Stimulated activated CD4-positive, alpha-beta T cell treated with anti-CD3 and anti-CD28 coated beads, Interleukin-1b, Interleukin-23, amount 100 ng/mL, for 48 hours (primary cell): ENCODE data around the gene HS1BP3.

Experiments used
- DNase-seq: peaks from one replicate; pipeline ENCODE4 v3.0.0-alpha.2; 2020

The HS1BP3 gene

GRCh38 chr2:20596973-20597859 is 53.7 kb downstream of the HS1BP3 start:
- DNase-seq: no peak

DNA sequence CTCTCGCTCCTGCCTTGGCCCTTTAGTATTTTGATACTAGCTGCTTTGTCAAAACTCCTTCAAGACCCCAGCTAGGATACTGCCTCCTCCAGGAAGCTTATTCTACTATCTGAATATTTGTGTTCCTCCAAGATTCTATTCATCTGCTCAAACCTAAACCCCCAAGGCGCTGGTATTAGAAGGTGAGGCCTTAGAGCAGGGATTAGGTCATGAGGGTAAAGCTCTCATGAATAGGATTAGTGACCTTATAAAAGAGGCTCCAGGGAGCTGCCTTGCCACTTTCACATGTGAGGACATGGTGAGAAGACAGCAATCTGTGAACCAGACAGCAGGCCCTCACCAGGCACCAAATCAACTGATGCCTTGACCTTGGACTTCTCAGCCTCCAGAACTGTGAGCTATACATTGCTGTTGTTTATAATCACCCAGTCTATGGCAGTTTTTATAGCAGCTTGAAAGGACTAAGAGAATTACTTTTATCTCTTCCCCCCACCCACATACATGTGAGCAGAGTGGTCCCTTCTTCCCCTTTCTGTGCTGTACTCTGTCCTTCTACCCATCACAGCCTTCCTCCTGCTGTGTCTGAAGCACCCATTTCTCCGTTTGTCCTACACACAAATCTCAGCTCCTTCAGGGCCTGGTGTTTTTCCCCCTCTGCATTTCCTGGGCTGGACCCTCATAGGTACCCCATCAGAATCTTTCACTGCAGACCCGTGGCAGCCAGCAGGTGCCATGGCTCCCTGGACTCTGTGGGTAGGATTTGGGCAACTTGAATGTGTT is 54.5 kb downstream of the HS1BP3 start:
- DNase-seq: no peak

DNA sequence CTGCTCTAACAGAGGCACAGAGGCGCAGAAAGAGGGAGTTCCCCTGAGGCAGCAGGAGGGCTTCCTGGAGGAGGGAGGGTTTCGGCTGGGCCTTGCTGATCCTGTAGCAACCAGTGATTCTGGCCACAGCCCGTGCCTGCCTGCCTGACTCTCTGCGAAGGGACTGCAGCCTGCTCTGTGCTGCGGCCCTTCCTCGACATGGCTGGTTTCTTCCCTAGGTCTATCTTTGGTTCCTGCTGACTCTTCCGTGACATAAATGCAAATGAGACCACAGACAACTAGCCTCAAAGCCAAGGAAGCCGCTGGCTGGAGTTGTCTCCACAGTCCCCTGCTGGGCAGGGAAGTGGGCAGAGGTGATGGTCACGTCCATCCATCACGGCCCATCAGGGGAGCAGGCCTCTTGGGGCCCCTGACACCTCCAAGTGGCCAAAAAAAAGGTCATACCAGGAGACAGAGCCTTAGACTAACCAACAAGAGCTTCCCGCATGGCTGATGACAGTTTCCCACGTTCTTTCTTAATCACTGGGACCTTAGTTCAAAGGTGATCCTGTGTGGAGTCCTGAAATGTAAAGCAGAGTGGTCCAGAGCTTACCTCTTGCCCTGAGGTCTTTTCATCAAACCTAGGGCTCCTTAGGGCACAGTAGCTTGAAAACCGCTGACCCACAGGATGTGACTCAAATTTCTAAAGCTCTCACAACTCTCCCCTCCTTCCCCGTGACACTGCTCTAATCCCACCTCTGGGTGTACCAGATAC is 55.3 kb downstream of the HS1BP3 start:
- DNase-seq: no peak

DNA sequence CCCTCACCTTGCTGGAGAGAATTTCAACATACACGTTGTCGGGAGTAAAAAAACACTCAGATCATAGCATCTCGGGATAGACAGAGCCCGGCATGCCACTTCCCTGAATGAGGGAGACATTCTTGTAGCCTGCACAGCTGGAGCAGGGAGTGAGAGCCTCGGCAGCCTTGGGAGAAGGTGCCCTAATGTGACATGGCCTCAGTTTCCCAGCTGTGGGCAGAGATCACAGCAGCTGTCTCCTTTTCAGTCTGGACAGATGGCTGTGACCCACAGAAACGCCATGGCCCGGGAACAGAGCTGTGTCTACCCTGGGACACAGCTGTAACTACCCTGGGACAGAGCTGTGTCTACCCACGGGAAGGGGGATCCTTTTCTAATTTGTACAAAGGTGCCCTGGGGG is 55.9 kb downstream of the HS1BP3 start:
- DNase-seq: no peak

GRCh38 chr2:20594048-20594750 is 56.7 kb downstream of the HS1BP3 start:
- DNase-seq: no peak

DNA sequence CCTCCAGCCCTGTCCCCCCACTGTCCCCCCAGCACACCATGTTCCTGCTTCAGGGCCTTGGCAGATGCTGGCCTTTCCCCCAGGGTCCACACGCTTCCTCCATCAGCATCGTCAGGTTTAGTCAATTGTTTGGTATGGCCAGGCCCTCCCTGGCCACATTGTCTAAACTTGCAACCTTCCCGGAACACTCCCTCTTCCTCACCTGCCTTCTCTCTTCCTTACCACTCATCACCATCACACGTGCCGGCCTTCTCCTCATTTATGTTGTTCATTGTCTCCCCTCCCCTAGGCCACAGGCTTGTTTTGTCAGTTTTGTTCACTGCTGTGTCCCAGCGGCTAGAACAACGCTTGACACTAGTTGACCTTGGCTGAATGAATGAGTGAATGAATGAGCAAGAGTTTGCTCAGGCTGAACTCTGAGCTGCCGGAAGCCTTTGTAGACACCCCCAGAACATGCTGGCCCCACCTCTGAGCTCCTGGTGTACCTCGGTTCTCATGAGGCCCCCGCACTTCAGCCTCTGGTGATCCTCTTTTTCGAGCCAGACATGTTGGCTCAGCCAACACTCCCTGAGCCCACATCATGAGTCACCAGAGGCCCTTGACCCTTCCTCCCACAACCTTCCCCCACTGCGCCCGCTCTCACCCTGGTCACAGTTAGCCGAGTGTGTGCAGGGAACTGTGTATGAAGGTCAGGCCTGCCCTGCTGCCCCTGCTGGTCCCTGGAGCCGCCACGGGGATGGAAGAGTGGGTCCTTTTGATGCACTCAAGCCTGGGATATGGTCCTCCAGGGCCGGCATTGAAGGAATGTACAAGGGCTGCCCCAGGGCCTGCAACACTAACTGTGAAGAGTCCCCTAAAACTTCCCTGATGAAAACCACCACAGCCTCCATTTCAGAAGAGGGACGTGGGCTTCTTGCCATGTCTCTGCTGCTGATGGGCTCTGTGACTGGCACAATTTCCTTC is 57.5 kb downstream of the HS1BP3 start:
- no peak for DNase-seq

- no peak for DNase-seq
Measured at GRCh38 chr2:20592106-20593071, 58.5 kb downstream of the HS1BP3 start.

DNA sequence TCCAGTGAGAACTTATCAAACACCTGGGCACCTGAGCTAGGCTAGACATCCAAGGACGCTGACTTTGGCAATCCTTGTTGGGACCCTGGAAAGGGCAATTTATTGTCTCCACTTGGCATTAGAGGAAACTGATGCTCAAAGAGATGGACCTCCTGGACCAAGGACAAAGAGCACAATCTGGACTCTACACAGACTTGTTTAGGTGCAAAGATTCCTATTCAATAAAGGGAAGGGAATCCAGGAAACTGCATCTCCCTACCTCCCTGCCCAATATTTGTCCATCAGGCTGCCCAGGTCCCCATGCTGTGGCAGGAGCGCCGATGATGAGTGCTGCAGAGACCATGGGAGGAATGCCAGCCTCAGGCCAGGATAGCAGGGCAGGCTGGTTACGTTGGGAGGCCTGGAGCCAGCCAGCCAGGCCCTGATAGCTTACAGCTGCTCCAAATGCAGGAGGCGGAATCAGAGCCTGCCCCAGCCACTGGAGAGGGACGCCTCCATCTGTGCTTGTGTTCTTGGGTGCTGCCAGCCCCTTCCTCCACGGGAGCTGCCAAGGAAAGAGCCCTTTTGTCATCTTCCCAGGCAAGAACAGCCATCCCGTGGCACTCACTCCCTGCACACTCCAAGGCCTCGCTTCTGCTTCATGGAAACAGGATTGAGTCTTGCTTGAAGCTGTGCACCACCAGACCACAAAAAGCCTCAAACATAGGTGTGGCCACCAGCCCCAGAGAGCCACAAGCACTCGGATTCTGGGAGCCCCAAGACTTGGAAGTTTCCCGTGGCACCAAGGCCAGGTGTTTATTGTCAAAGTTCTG is 60.0 kb downstream of the HS1BP3 start:
- no peak for DNase-seq

DNA sequence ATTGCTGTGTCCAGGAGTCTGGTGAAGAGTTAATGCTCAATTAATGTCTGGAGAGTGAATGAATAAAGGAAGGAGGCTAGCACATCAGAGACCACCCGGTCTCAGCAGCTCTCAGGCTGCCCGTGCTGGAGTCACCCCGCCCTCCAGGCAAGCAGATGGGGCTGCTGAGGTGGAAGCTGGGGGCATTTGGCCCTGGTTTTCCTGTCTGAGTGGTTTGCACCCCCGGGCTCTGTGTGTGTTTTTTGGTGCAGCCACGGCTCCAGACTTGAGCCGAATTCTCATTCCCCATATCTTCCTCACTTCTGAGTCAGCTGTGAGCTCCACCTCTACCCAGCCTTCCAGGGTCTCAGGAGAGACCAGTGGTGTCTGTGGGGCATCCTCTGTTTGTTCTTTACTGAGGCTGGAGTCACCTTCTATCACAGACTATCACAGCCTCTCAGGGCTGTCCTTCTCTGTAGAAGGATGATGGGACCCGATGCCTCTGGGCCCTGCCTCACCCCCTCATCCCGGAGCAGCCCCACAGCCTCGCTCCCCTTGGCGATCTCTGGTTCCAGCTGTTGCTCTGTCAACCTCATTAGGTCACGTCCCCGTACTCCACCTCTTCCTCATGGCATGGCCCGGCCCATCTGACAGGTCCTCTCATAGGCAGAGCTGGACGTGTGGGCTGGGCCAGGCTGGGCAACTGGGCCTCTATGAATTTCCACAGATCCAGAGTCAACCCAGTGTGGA is 60.8 kb downstream of the HS1BP3 start:
- DNase-seq: no peak

DNA sequence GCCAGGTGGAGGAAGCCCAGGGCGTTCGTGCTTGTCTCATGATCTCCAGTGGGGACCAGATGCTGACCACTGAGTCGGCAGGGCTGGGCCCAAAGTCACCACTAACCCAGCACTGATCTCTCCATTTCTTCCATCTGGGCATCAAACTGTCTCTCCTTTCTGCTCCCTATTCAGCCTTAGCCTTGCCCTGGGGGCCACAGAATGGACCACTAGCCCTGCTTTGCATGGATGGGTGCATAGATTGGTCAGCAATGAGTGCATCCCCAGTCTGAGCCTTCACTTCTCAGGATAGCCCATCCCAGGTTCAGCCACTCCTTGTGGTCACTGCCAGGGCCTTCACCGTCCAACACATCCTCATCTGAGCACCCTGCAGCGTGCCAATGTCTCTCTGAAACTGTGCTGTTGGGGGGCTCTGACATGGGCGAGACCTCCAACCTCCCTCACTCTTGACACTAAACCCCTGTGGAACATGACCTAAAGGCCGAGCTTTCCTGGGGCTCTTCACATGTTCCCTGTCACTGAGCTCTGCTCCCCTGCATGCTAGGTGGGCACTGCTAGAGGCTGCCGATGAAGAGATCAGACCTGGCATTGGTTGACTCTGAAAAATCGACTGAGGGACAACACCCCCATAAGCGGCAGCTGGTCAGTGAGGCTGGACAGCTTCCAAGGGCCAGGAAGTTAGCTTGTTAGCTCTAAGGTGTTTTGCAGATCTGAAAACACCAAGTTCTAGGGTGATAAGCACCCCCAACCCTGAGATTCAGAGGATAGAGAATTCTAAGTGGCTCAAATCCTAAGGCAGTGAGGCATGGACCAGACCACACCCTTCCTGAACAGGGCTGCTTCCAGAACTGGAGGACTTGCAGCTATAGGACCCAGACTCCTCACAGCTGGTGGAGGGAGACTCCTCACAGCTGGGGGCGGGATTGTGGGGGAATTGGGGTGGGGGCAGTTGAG is 61.7 kb downstream of the HS1BP3 start:
- DNase-seq: no peak

DNA sequence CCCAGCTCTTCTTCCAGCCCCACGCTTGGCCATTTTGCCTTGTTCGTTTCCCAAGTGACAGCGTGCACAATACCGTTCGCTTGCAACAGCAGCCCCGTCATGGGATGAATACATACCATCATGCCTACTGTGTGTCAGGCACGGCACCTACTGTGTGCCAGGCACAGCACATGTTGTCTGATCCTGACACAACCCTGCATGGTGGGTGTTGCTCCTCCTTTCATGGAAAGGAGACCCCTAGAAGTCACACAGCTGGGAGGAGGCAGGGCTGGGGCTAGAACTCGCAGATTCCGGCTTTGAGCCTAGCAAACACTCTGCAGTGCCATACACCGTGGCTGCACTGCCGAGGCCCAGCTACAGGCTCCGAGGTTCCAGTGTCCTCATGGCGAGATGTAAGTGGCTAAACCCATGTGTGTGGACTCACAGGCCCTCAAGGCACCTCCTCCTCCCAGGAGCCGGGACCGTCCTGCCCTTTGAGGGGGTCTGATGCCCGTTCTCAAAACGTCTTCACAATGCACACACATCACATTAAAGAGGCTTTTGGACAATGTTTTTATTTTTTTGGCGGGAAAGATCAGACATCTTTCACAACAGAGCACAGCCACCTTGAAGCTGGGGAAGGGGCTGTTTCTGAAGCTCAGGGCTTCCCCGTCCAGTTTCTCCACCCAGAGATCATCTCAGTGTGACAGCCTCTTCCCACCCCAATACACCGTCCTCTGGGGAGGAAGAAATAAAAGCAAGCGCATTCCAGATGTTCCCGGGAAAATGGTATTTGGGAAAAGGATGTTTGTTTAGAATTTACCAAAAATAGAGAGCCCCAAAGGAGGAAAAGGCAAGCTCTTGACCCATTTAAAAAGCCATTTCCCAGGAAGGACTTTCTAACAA is 64.9 kb downstream of the HS1BP3 start:
- no peak for DNase-seq

DNA sequence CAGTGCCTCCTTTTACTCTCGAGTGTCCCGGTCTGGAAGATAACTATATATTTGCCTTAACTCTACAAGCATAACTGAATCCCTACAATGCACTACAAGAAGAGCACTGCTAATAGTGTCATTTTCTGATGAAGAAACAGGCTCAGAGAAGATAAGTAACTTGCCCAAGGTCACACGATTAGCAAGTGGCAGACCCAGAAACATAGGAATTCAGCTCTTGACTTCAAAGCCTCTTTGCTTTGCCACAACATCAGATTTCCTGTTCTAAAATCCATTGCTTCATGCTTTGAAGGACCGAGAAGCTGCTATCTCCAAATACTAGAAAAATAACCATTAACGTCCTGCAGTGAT is 65.6 kb downstream of the HS1BP3 start:
- no peak for DNase-seq

DNA sequence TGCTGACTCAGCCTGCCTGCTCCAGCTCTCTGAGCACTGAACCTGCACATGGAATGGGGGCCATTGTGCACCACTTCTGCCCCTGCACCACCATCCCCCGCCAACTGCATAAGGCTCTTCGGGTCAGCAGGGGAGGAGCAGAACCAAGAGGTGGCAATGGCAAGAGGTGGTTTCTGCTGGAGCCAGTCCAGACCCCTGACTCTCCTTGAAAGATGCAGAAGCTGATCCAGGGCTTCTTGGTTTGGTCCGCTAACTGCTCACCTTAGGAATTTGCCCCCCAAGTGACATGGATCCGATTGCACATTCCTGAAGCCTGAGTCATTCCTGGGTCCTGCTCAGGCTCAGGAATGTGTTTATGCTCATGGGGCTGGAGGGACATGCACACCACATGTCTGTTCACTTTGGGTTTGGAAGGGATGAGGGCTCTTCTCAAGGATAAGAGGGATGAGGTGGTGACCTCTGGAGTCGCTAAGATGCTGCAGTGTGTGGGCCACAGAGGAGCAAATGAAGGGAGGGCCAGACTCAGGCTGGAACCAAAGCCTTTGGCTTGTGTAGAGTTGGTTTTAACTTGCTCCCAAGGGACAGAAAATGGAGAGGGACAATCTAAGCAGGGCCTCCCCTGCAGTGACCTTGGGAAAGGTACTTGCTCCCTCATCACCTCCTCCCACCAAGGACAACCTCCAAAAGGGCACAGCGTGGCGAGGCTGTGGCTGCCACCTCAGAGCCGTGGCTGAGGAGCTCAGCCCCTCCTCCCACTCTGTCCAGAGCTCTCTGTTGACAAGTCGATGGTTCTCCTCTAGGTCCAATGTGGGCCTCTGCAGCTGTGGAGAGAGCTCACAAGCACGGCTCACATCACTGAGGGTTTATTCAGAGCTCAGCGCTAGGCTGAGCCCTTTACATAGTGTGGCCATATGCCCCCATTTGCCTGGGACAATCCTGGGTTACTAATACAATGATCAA is 66.2 kb downstream of the HS1BP3 start:
- DNase-seq: no peak

DNA sequence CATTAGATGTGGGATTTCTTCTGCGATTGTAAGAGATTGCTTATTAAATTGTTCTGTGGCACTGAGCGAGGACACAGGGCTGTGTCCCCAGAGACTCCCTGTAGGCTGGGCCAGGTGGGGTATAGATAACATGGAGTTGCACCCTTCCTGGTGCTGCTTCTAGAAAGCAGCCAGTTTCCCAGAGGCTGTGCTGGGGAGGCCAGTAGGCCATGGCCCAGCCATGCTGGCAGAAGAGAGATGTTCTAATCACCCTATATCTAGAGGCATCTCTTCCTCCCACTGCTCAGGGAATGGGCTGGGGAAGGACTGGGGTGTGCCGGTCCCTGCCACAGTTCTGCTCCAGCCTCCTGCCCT is 66.9 kb downstream of the HS1BP3 start:
- DNase-seq: no peak

DNA sequence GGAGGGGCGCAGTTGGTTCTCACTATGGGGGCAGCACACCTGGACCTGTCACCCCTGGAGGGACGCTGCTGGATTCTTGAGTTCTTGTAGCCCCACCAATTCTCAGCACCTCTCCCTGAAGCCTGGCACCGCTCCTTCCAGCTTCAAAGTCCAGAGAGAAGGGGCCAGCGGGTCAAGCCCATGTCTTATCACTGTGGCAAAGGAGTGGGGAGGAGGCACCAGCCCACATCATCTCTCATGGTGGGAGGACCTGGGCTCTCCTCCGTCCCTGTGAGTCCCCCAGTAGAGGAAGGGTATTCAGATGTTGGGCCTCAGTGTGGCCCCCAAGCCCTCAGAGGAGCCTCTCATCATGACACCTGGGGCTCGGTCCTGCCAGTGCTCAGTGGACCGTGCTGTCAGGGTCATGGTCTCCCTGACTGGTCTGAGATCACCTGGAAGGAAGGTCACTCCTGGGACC is 67.4 kb downstream of the HS1BP3 start:
- DNase-seq: no peak
